HCT116 (cell line): ENCODE data around the gene MMP23B. TPM values are rescaled to one million over a fixed set of nuclear protein-coding genes. Genes with fewer than 3 reads are reported as not detected.

ENCODE experiments used
- ATAC-seq: fragments of 200-7000 bp; cut with Tn5 transposase; 2 replicates; pipeline ENCODE4 v1.9.1; 2020; ENCODE audit warnings: mild to moderate bottlenecking, moderate library complexity
- BruUV-seq: library from RNA; stranded (reverse); fragments of 400-500 nt; replicated peaks from 2 replicates; lab custom pipeline; 2021; lab: Mats Ljungman, UMichigan
- CTCF ChIA-PET: fragments of 300-600 bp; sonication (Branson Sonifier 250); formaldehyde crosslinking; loops from one replicate; lab custom pipeline; 2021; ENCODE audit warnings: antibody characterized with exemption; lab: Charles Lee
- POLR2A ChIA-PET: fragments of 300-600, 350-600 bp; sonication (Branson Sonifier 250); formaldehyde crosslinking; loops from one replicate; lab custom pipeline; 2021; ENCODE audit warnings: antibody characterized with exemption; lab: Charles Lee
- RAD21 ChIA-PET, 2 experiments: fragments of 300-600 bp; sonication (Branson Sonifier 250); formaldehyde crosslinking; loops; one replicate each; lab custom pipeline; 2023; ENCODE audit warnings: low total read pairs in 2 of 2; ENCODE audit not compliant: uncharacterized antibody in 2 of 2, unreplicated experiment in 2 of 2, low non-redundant PET in 1 of 2; lab: Charles Lee
- DNase-seq: peaks from one replicate; pipeline ENCODE4 v3.0.0-alpha.2; 2010; ENCODE audit warnings: low read depth, low spot score
- H2AFZ ChIP-seq: fragments of 200-600 bp; shearing (Covaris generic), sonication (generic); 2 replicates; pipeline ENCODE4 v1.6.1; 2017; ENCODE audit warnings: low read depth, mixed run types, mixed read lengths, antibody characterized with exemption, low read length; ENCODE audit not compliant: poor library complexity, severe bottlenecking
- H3K27ac ChIP-seq: 2 replicates; pipeline ENCODE4 v1.5.1; 2012; ENCODE audit warnings: low read depth, low read length
- H3K27me3 ChIP-seq: fragments of 200-600 bp; sonication (generic); 2 replicates; pipeline ENCODE4 v1.6.1; 2016; ENCODE audit warnings: mixed run types, low read length, mixed read lengths; ENCODE audit not compliant: insufficient read depth
- H3K36me3 ChIP-seq, 2 experiments: fragments of 200-500 bp in 1 of 2; fragments of 200-600 bp in 1 of 2; sonication (Bioruptor generic) in 1 of 2; sonication (generic) in 1 of 2; 2 replicates each; pipeline versions ENCODE4 v1.5.1 to v1.6.1; 2014 to 2016; ENCODE audit warnings: low read length in 2 of 2, inconsistent platforms in 1 of 2, mixed read lengths in 1 of 2, mixed run types in 1 of 2; ENCODE audit not compliant: insufficient read depth in 2 of 2, control insufficient read depth in 1 of 2
- H3K4me1 ChIP-seq, 2 experiments: fragments of 200-600 bp in 1 of 2; sonication (generic) in 1 of 2; 2 replicates each; pipeline versions ENCODE4 v1.5.1 to v1.6.1; 2012 to 2017; ENCODE audit warnings: low read length in 2 of 2, inconsistent platforms in 1 of 2, mild to moderate bottlenecking in 1 of 2, mixed read lengths in 1 of 2, mixed run types in 1 of 2, moderate library complexity in 1 of 2; ENCODE audit not compliant: insufficient read depth in 2 of 2, control insufficient read depth in 1 of 2
- H3K4me2 ChIP-seq: fragments of 200-600 bp; sonication (generic); 2 replicates; pipeline ENCODE4 v1.6.1; 2017; ENCODE audit warnings: mixed run types, low read length, mixed read lengths
- H3K4me3 ChIP-seq, 2 experiments: fragments of 200-600 bp in 1 of 2; sonication (generic) in 1 of 2; replicated peaks in 1 of 2; 2 replicates each; pipeline ENCODE4 v1.5.1; 2011 to 2016; ENCODE audit warnings: low read length in 2 of 2, control low read depth in 1 of 2, low read depth in 1 of 2, mild to moderate bottlenecking in 1 of 2, mixed read lengths in 1 of 2, mixed run types in 1 of 2
- H3K79me2 ChIP-seq: fragments of 200-600 bp; sonication (generic); 2 replicates; pipeline ENCODE4 v1.6.1; 2017; ENCODE audit warnings: mild to moderate bottlenecking, mixed run types, low read length, moderate library complexity, mixed read lengths; ENCODE audit not compliant: insufficient read depth
- H3K9ac ChIP-seq: fragments of 200-600 bp; sonication (generic); 2 replicates; pipeline ENCODE4 v1.6.1; 2016; ENCODE audit warnings: low read length, mixed read lengths
- H3K9me2 ChIP-seq: fragments of 200-600 bp; sonication (generic), shearing (Covaris generic); 2 replicates; pipeline ENCODE4 v1.6.1; 2017; ENCODE audit warnings: mixed run types, mild to moderate bottlenecking, moderate library complexity; ENCODE audit not compliant: insufficient read depth
- H3K9me3 ChIP-seq, 2 experiments: fragments of 200-500 bp in 1 of 2; fragments of 200-600 bp in 1 of 2; sonication (Bioruptor generic) in 1 of 2; sonication (generic) in 1 of 2; 2 replicates each; pipeline ENCODE4 v1.6.1; 2014 to 2017; ENCODE audit warnings: low read length in 2 of 2, mixed read lengths in 2 of 2, inconsistent platforms in 1 of 2, low read depth in 1 of 2, mild to moderate bottlenecking in 1 of 2, mixed run types in 1 of 2, moderate library complexity in 1 of 2; ENCODE audit not compliant: control insufficient read depth in 1 of 2, insufficient read depth in 1 of 2
- H4K20me1 ChIP-seq: fragments of 200-600 bp; sonication (generic), shearing (Covaris generic); 2 replicates; pipeline ENCODE4 v1.6.1; 2017; ENCODE audit warnings: mixed run types, mild to moderate bottlenecking, moderate library complexity; ENCODE audit not compliant: insufficient read depth
- CBX3 ChIP-seq: IDR thresholded peaks from 2 replicates; pipeline ENCODE4 v1.6.1; 2012; ENCODE audit warnings: low read depth
- CEBPB ChIP-seq: IDR thresholded peaks from 2 replicates; pipeline ENCODE4 v1.6.1; 2012; ENCODE audit warnings: low read depth
- EGR1 ChIP-seq: IDR thresholded peaks from 2 replicates; pipeline ENCODE4 v1.6.1; 2012; ENCODE audit warnings: low read depth
- ELF1 ChIP-seq: IDR thresholded peaks from 2 replicates; pipeline ENCODE4 v1.6.1; 2012; ENCODE audit warnings: low read depth, borderline replicate concordance
- EZH2 ChIP-seq: fragments of 200-600 bp; sonication (generic); IDR thresholded peaks from 2 replicates; pipeline ENCODE4 v1.6.1; 2017; ENCODE audit warnings: antibody characterized with exemption, mixed run types
- FOSL1 ChIP-seq: IDR thresholded peaks from 2 replicates; pipeline ENCODE4 v1.6.1; 2012; ENCODE audit warnings: low read depth
- JUND ChIP-seq: IDR thresholded peaks from 2 replicates; pipeline ENCODE4 v1.6.1; 2012
- POLR2AphosphoS5 ChIP-seq: IDR thresholded peaks from 2 replicates; pipeline ENCODE4 v1.6.1; 2011; ENCODE audit warnings: mild to moderate bottlenecking, low read depth, low read length, moderate library complexity
- RAD21 ChIP-seq: IDR thresholded peaks from 2 replicates; pipeline ENCODE4 v1.6.1; 2012; ENCODE audit warnings: low read depth, mild to moderate bottlenecking
- SIN3A ChIP-seq: IDR thresholded peaks from 2 replicates; pipeline ENCODE4 v1.6.1; 2012; ENCODE audit warnings: low read depth
- ZFX ChIP-seq: fragments of 450-650 bp; IDR thresholded peaks from 2 replicates; pipeline ENCODE4 v1.6.1; 2017
- ZNF274 ChIP-seq: fragments of 200-500 bp; sonication (Bioruptor generic); IDR thresholded peaks from 2 replicates; pipeline ENCODE4 v1.6.1; 2014; ENCODE audit warnings: mild to moderate bottlenecking, low read depth, low read length, inconsistent platforms
- intact Hi-C: fragments of 100-400 bp; cut with micrococcal nuclease; formaldehyde crosslinking; loops from 2 replicates; pipeline ENCODE4 v1.10.0; 2022
- total RNA-seq: library from RNA; stranded (reverse); gene quantifications from one replicate; pipeline ENCODE4 v1.2.1, GENCODE V29; 2021; ENCODE audit not compliant: unreplicated experiment
- TF ChIP-seq, protein P1 (sequence below): IDR thresholded peaks from 2 replicates; pipeline ENCODE4 v1.6.1; 2012; ENCODE audit warnings: low read depth
- TF ChIP-seq, protein P2 (sequence below): IDR thresholded peaks from 2 replicates; pipeline ENCODE4 v1.6.1; 2012
- TF ChIP-seq, protein P3 (sequence below): IDR thresholded peaks from 2 replicates; pipeline ENCODE4 v1.6.1; 2011; ENCODE audit warnings: mild to moderate bottlenecking, low read length, moderate library complexity; ENCODE audit not compliant: insufficient replicate concordance; ENCODE audit errors: extremely low read depth
- TF ChIP-seq, protein P4 (sequence below), 3 experiments: fragments of 200-600 bp in 1 of 3; sonication (generic) in 1 of 3; IDR thresholded peaks in 2 of 3; conservative IDR thresholded peaks in 1 of 3; 2 replicates each; pipeline ENCODE4 v1.5.1; 2012 to 2017; ENCODE audit warnings: low read depth in 2 of 3, low read length in 2 of 3, antibody characterized with exemption in 1 of 3, borderline replicate concordance in 1 of 3, control low read depth in 1 of 3, mild to moderate bottlenecking in 1 of 3, mixed read lengths in 1 of 3, mixed run types in 1 of 3, moderate library complexity in 1 of 3; ENCODE audit not compliant: insufficient read depth in 1 of 3

MMP23B gene
- total RNA-seq, 1 experiment from 2014 or later, result 8.7 TPM

DNA sequence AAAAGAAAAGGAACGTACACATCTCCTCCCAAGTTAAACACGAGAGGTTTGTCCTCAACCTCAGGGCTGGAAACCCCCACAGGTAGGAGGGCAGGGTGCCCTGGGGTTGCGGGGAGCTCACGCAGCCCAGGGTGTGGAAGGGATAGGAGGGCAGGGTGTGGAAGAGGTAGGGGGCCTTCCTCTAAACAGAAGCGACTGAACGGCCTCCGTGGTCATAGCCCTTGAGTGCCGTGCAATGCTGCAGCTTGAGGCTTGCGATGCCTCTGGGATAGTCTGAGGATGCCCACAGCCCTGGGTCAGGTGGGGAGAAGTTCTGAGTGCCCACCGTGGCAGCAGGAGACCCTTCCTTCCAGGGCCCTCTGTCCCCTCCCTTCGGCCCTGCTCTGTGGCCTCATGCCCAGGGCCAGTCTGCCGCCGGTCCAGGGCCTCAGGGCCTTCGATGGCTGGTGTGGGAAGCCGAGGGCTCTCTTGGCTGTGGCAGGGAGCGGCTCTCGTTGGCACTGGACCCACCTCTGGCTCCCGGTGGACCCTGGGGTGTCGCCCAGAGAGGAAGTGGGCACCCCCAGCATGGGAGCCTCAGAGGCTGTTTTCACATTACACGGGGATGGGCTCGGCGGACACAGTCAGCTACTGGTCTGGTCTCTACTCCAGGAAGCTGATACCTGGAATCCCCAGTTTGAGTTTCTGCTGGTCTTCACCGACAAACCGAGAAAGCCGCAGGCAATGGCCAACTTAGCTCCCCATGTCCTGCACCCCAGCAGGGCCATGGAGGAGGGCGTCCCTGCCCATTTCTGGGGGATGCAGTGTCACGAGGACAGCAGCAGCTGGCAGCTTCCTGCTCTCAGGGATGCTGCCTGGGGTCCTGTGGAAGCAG, 33.2 kb downstream of the MMP23B start:
- Histone ChIP-seq H3K36me3 (peaks cover 0 to 7% of the 10 kb centered on the region in 2 experiments; a peak in 3 of 4 replicates), H3K79me2 (no peaks in the 10 kb centered on the region), H3K9me2 (no peaks in the 10 kb centered on the region), H4K20me1 (no peaks in the 10 kb centered on the region), H3K4me1 (no peaks in the 10 kb centered on the region), H3K27ac (no peak overlapping the region), H3K27me3 (no peaks in the 10 kb centered on the region), H3K4me2 (no peak overlapping the region), H3K9me3 (no peaks in the 10 kb centered on the region), H2AFZ (no peak overlapping the region), H3K9ac (no peak overlapping the region), H3K4me3 (no peak overlapping the region)
- ATAC-seq (no peak), DNase-seq (no peak)
- BruUV-seq, result no TSS peak
- POLR2A ChIA-PET, result no interaction called here
- intact Hi-C loops, result no loop called here
- RAD21 ChIA-PET, result no interaction called here
- CTCF ChIA-PET, result interaction anchor here (1.0 kb wide), 1 partner anchor 37 kb away, joined by 3 read pairs; no protein-coding TSS in a partner anchor
- TF ChIP-seq ZNF274 (no peak), SIN3A (no peak), CBX3 (no peak), EZH2 (no peak), ZFX (no peak), POLR2AphosphoS5 (no peak), JUND (no peak), EGR1 (no peak), ELF1 (no peak), RAD21 (no peak), FOSL1 (no peak), CEBPB (no peak)
- TF ChIP-seq, protein P1, sequence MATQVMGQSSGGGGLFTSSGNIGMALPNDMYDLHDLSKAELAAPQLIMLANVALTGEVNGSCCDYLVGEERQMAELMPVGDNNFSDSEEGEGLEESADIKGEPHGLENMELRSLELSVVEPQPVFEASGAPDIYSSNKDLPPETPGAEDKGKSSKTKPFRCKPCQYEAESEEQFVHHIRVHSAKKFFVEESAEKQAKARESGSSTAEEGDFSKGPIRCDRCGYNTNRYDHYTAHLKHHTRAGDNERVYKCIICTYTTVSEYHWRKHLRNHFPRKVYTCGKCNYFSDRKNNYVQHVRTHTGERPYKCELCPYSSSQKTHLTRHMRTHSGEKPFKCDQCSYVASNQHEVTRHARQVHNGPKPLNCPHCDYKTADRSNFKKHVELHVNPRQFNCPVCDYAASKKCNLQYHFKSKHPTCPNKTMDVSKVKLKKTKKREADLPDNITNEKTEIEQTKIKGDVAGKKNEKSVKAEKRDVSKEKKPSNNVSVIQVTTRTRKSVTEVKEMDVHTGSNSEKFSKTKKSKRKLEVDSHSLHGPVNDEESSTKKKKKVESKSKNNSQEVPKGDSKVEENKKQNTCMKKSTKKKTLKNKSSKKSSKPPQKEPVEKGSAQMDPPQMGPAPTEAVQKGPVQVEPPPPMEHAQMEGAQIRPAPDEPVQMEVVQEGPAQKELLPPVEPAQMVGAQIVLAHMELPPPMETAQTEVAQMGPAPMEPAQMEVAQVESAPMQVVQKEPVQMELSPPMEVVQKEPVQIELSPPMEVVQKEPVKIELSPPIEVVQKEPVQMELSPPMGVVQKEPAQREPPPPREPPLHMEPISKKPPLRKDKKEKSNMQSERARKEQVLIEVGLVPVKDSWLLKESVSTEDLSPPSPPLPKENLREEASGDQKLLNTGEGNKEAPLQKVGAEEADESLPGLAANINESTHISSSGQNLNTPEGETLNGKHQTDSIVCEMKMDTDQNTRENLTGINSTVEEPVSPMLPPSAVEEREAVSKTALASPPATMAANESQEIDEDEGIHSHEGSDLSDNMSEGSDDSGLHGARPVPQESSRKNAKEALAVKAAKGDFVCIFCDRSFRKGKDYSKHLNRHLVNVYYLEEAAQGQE, result no peak
- TF ChIP-seq, protein P2, sequence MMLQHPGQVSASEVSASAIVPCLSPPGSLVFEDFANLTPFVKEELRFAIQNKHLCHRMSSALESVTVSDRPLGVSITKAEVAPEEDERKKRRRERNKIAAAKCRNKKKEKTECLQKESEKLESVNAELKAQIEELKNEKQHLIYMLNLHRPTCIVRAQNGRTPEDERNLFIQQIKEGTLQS, result no peak
- TF ChIP-seq, protein P3, sequence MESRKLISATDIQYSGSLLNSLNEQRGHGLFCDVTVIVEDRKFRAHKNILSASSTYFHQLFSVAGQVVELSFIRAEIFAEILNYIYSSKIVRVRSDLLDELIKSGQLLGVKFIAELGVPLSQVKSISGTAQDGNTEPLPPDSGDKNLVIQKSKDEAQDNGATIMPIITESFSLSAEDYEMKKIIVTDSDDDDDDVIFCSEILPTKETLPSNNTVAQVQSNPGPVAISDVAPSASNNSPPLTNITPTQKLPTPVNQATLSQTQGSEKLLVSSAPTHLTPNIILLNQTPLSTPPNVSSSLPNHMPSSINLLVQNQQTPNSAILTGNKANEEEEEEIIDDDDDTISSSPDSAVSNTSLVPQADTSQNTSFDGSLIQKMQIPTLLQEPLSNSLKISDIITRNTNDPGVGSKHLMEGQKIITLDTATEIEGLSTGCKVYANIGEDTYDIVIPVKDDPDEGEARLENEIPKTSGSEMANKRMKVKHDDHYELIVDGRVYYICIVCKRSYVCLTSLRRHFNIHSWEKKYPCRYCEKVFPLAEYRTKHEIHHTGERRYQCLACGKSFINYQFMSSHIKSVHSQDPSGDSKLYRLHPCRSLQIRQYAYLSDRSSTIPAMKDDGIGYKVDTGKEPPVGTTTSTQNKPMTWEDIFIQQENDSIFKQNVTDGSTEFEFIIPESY, result no peak
- TF ChIP-seq, protein P4, sequence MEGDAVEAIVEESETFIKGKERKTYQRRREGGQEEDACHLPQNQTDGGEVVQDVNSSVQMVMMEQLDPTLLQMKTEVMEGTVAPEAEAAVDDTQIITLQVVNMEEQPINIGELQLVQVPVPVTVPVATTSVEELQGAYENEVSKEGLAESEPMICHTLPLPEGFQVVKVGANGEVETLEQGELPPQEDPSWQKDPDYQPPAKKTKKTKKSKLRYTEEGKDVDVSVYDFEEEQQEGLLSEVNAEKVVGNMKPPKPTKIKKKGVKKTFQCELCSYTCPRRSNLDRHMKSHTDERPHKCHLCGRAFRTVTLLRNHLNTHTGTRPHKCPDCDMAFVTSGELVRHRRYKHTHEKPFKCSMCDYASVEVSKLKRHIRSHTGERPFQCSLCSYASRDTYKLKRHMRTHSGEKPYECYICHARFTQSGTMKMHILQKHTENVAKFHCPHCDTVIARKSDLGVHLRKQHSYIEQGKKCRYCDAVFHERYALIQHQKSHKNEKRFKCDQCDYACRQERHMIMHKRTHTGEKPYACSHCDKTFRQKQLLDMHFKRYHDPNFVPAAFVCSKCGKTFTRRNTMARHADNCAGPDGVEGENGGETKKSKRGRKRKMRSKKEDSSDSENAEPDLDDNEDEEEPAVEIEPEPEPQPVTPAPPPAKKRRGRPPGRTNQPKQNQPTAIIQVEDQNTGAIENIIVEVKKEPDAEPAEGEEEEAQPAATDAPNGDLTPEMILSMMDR (IDR thresholded peaks at IDR 0.05 in 2 of 3, conservative IDR thresholded peaks at IDR 0.05 in 1 of 3; ENCODE audit: borderline replicate concordance in 1 of 3, insufficient read depth in 1 of 3, low read depth in 2 of 3, low read length in 2 of 3), result no peak
